Stimulated activated CD8-positive, alpha-beta memory T cell treated with anti-CD3 and anti-CD28 coated beads, Interleukin-15, amount 100 ng/mL, for 4 hours (primary cell): ENCODE results near the gene SPAG17.

Source experiments
- DNase-seq, 2 donors: peaks; one replicate each; pipeline ENCODE4 v3.0.0-alpha.2; 2020; ENCODE audit warnings: low read depth in 2 of 2

The SPAG17 gene

GRCh38 chr1:118185084-118185832 is at the start of gene SPAG17:
SPAG17 (minus strand) TSS chr1:118185228; CDS start chr1:118185157, 71 bp downstream.
- DNase-seq = no peak

GRCh38 chr1:118225471-118225870 is 40.4 kb upstream of the SPAG17 start:
- no peak for DNase-seq

GRCh38 chr1:118223426-118223825 is 38.4 kb upstream of the SPAG17 start:
- no peak for DNase-seq

GRCh38 chr1:118219438-118219837 is 34.4 kb upstream of the SPAG17 start:
- no peak for DNase-seq

- no peak for DNase-seq
These were observed 32.3 kb upstream of the SPAG17 start for GRCh38 chr1:118217141-118217838.

GRCh38 chr1:118214866-118215265 is 29.8 kb upstream of the SPAG17 start:
- no peak for DNase-seq

- DNase-seq = no peak
These were observed 25.7 kb upstream of the SPAG17 start for GRCh38 chr1:118210723-118211110.

GRCh38 chr1:118210051-118210722 is 25.2 kb upstream of the SPAG17 start:
- no peak for DNase-seq

- DNase-seq = no peak
These were observed 24.6 kb upstream of the SPAG17 start for GRCh38 chr1:118209648-118210047.

- no peak for DNase-seq
These were observed 21.9 kb upstream of the SPAG17 start for GRCh38 chr1:118206966-118207365.

GRCh38 chr1:118204648-118205047 is 19.6 kb upstream of the SPAG17 start:
- DNase-seq = no peak

GRCh38 chr1:118204105-118204504 is 19.1 kb upstream of the SPAG17 start:
- no peak for DNase-seq

GRCh38 chr1:118202076-118202608 is 17.1 kb upstream of the SPAG17 start:
- DNase-seq = no peak

- DNase-seq = no peak
These were observed 16.5 kb upstream of the SPAG17 start for GRCh38 chr1:118201524-118201923.

GRCh38 chr1:118200836-118201235 is 15.8 kb upstream of the SPAG17 start:
- no peak for DNase-seq

- DNase-seq = no peak
These were observed 5.5 kb upstream of the SPAG17 start for GRCh38 chr1:118190561-118190960.

GRCh38 chr1:118189564-118189963 is 4.5 kb upstream of the SPAG17 start:
- DNase-seq = no peak

- DNase-seq = no peak
These were observed 3.4 kb upstream of the SPAG17 start for GRCh38 chr1:118188411-118188810.

GRCh38 chr1:118186026-118186425 is 998 bp upstream of the SPAG17 start:
- no peak for DNase-seq

- no peak for DNase-seq
These were observed 317 bp downstream of the SPAG17 start for GRCh38 chr1:118184739-118185083.

- no peak for DNase-seq
These were observed 1.4 kb downstream of the SPAG17 start for GRCh38 chr1:118183586-118183985.

GRCh38 chr1:118177998-118178397 is 7.0 kb downstream of the SPAG17 start:
- DNase-seq = no peak

- no peak for DNase-seq
These were observed 16.0 kb downstream of the SPAG17 start for GRCh38 chr1:118169016-118169415.
